ENCODE data around the gene PHLDA2. TPM values are rescaled to one million over a fixed set of nuclear protein-coding genes. Genes with fewer than 3 reads are reported as not detected.

PHLDA2 gene
- total RNA-seq, 1 experiment from 2014 or later: 111 TPM

- peaks cover 68% of the 10 kb centered on the region for H3K36me3 Mint-ChIP-seq (ENCODE audit: insufficient read depth, unreplicated experiment)
- BruUV-seq (replicated peaks): TSS peak; percentile 90
- peak; percentile 79 for DNase-seq
- no peak for TF ChIP-seq CTCF (IDR thresholded peaks at IDR 0.05; ENCODE audit: unreplicated experiment)
- no peaks in the 10 kb centered on the region for H3K9me3 Mint-ChIP-seq (ENCODE audit: low read depth, unreplicated experiment)
- H3K4me3 Mint-ChIP-seq (ENCODE audit: low read depth, unreplicated experiment): peak overlapping the region; percentile 94
- H3K27ac Mint-ChIP-seq (ENCODE audit: unreplicated experiment): peak overlapping the region; percentile 98
- CTCF ChIA-PET: interaction anchor here (0.6 to 2.9 kb wide), 15 partner anchors 12 to 479 kb away, joined by 3 to 40 read pairs (median 5); partner anchors contain the start of gene NAP1L4
- intact Hi-C loops (cut with micrococcal nuclease; ENCODE audit: unreplicated experiment): loop anchor here (2.0 kb wide), 4 partner anchors 25 to 397 kb away; no protein-coding TSS in a partner anchor
- H3K27me3 Mint-ChIP-seq (ENCODE audit: unreplicated experiment): no peaks in the 10 kb centered on the region
- peaks cover 24% of the 10 kb centered on the region for H3K4me1 Mint-ChIP-seq (ENCODE audit: low read depth, unreplicated experiment)
Observed at GRCh38 chr11:2929950-2930703, 907 bp upstream of the PHLDA2 start.

- no peak for TF ChIP-seq CTCF (IDR thresholded peaks at IDR 0.05; ENCODE audit: unreplicated experiment)
- Mint-ChIP-seq H3K4me3 (ENCODE audit: low read depth, unreplicated experiment) (peak overlapping the region; percentile 94), H3K9me3 (ENCODE audit: low read depth, unreplicated experiment) (no peaks in the 10 kb centered on the region), H3K27me3 (ENCODE audit: unreplicated experiment) (no peaks in the 10 kb centered on the region), H3K4me1 (ENCODE audit: low read depth, unreplicated experiment) (peaks cover 30% of the 10 kb centered on the region), H3K27ac (ENCODE audit: unreplicated experiment) (peak overlapping the region; percentile 98), H3K36me3 (ENCODE audit: insufficient read depth, unreplicated experiment) (peaks cover 74% of the 10 kb centered on the region)
- DNase-seq: peak; percentile 90
- CTCF ChIA-PET: interaction anchor here (0.6 to 2.9 kb wide), 11 partner anchors 11 to 398 kb away, joined by 3 to 40 read pairs (median 6); partner anchors contain the start of gene NAP1L4
- intact Hi-C loops (cut with micrococcal nuclease; ENCODE audit: unreplicated experiment): no loop called here
- no TSS peak for BruUV-seq (replicated peaks)
Observed at GRCh38 chr11:2929531-2929949, 320 bp upstream of the PHLDA2 start.

DNA sequence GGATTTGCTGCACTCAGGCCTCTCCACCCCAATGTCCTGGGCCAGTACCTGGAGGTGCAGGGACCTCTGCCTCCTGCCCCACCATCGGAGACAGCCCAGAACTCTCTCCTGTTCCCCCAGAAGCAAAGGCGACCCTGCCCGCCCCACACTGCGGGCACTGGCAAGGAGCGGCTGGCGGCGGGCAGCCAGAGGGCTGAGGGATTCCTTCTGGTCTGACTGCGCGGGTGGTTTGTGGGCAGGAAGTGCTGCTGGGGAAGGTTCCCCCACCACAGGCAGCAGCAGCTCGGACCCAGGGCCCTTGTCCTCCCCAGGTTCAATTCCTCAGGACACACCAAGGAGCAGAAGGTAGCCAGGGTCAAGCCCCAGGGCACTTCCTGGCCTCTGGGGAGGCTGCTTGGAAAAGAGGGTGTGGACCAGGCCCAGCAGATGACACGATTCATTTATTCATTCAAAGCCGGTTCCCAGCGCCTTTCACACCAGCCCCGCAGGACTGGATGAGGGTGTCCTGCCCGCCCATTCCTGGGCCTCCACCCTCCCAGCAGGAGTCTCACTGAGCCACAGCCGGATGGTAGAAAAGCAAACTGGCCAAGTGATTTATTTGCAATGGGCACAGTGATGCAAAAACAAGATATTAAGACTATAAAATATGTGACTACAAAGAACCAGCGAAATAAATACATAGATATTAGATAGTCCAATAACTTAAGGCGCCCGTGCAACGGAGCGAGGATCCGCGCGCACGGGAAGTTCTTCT is 1.2 kb downstream of the PHLDA2 start:
- Mint-ChIP-seq H3K4me1 (ENCODE audit: low read depth, unreplicated experiment) (peaks cover 27% of the 10 kb centered on the region), H3K27me3 (ENCODE audit: unreplicated experiment) (no peaks in the 10 kb centered on the region), H3K4me3 (ENCODE audit: low read depth, unreplicated experiment) (peak overlapping the region; percentile 94), H3K9me3 (ENCODE audit: low read depth, unreplicated experiment) (no peaks in the 10 kb centered on the region), H3K27ac (ENCODE audit: unreplicated experiment) (peak overlapping the region; percentile 98), H3K36me3 (ENCODE audit: insufficient read depth, unreplicated experiment) (peaks cover 82% of the 10 kb centered on the region)
- no TSS peak for BruUV-seq (replicated peaks)
- intact Hi-C loops (cut with micrococcal nuclease; ENCODE audit: unreplicated experiment): loop anchor here (2.0 kb wide), 1 partner anchor 15 kb away; no protein-coding TSS in a partner anchor
- TF ChIP-seq CTCF (IDR thresholded peaks at IDR 0.05; ENCODE audit: unreplicated experiment): no peak
- peak; percentile 38 for DNase-seq
- CTCF ChIA-PET: interaction anchor here (2.7 to 2.9 kb wide), 2 partner anchors 25 to 36 kb away, joined by 24 to 40 read pairs; a partner anchor contains a TSS

GRCh38 chr11:2927121-2927800 is 2.0 kb downstream of the PHLDA2 start:
- DNase-seq: no peak
- CTCF ChIA-PET: interaction anchor here (0.6 to 1.3 kb wide), 3 partner anchors 11 to 423 kb away, joined by 3 to 5 read pairs (median 4); no protein-coding TSS in a partner anchor
- no peaks in the 10 kb centered on the region for H3K9me3 Mint-ChIP-seq (ENCODE audit: low read depth, unreplicated experiment)
- H3K27me3 Mint-ChIP-seq (ENCODE audit: unreplicated experiment): no peaks in the 10 kb centered on the region
- peak overlapping the region; percentile 94 for H3K4me3 Mint-ChIP-seq (ENCODE audit: low read depth, unreplicated experiment)
- intact Hi-C loops (cut with micrococcal nuclease; ENCODE audit: unreplicated experiment): loop anchor here (2.0 kb wide), 1 partner anchor 14 kb away; no protein-coding TSS in a partner anchor
- BruUV-seq (replicated peaks): no TSS peak
- TF ChIP-seq CTCF (IDR thresholded peaks at IDR 0.05; ENCODE audit: unreplicated experiment): no peak
- peak overlapping the region; percentile 98 for H3K27ac Mint-ChIP-seq (ENCODE audit: unreplicated experiment)
- H3K4me1 Mint-ChIP-seq (ENCODE audit: low read depth, unreplicated experiment): peaks cover 27% of the 10 kb centered on the region
- peaks cover 75% of the 10 kb centered on the region for H3K36me3 Mint-ChIP-seq (ENCODE audit: insufficient read depth, unreplicated experiment)
